Small intestine (tissue), 7 donors: ENCODE results near the gene IL20RB. TPM values are rescaled to one million over a fixed set of nuclear protein-coding genes. Genes with fewer than 3 reads are reported as not detected.

Source experiments
- DNase-seq, 2 donors: peaks; one replicate each; pipeline versions ENCODE4 v3.0.0 to v3.0.0-alpha.2; 2013
- FAIRE-seq: peaks from 2 replicates; lab custom pipeline; 2012; peaks lifted over from hg19 to GRCh38; lab: Jason Lieb, UNC
- H3K27ac ChIP-seq, 3 donors: one replicate each; pipeline ENCODE4 v1.5.1; 2013; ENCODE audit warnings: low read length in 2 of 3, mild to moderate bottlenecking in 2 of 3, control low read depth in 1 of 3, inconsistent platforms in 1 of 3, low read depth in 1 of 3, moderate library complexity in 1 of 3
- H3K27me3 ChIP-seq, 3 donors: one replicate each; pipeline ENCODE4 v1.6.1; 2013; ENCODE audit warnings: low read length in 3 of 3, inconsistent platforms in 1 of 3; ENCODE audit not compliant: control insufficient read depth in 3 of 3, insufficient read depth in 3 of 3
- H3K36me3 ChIP-seq, 3 donors: one replicate each; pipeline ENCODE4 v1.6.1; 2013; ENCODE audit warnings: low read length in 3 of 3, inconsistent platforms in 1 of 3, low read depth in 1 of 3, mild to moderate bottlenecking in 1 of 3, moderate library complexity in 1 of 3; ENCODE audit not compliant: control insufficient read depth in 3 of 3, insufficient read depth in 2 of 3
- H3K4me1 ChIP-seq, 3 donors: one replicate each; pipeline ENCODE4 v1.6.1; 2013; ENCODE audit warnings: low read length in 2 of 3, inconsistent platforms in 1 of 3, low read depth in 1 of 3, mild to moderate bottlenecking in 1 of 3, moderate library complexity in 1 of 3; ENCODE audit not compliant: control insufficient read depth in 3 of 3, insufficient read depth in 2 of 3
- H3K4me3 ChIP-seq, 3 donors: one replicate each; pipeline ENCODE4 v1.5.1; 2013; ENCODE audit warnings: low read length in 3 of 3, control low read depth in 1 of 3, inconsistent platforms in 1 of 3, low read depth in 1 of 3, mild to moderate bottlenecking in 1 of 3, moderate library complexity in 1 of 3
- H3K9me3 ChIP-seq, 2 donors: one replicate each; pipeline ENCODE4 v1.6.1; 2013; ENCODE audit warnings: low read depth in 1 of 2, low read length in 1 of 2; ENCODE audit not compliant: control insufficient read depth in 2 of 2, insufficient read depth in 1 of 2
- WGBS, 3 donors: extraction: QIAGEN DNeasy Blood & Tissue Kit; methylation state at CpG; one replicate each; pipeline ENCODE4 v1.1.7; 2013; 5-methylcytosine and 5-hydroxymethylcytosine counted together
- polyA plus RNA-seq, 4 donors: library from polyadenylated mRNA; stranded (reverse) in 3 of 4; unstranded in 1 of 4; fragments of 200-250 nt in 3 of 4; fragments of 120-200 nt in 1 of 4; gene quantifications; one replicate each; pipeline versions ENCODE4 v1.2.1 to v1.2.3, GENCODE V29; 2013
- donor health status: healthy with polysubstance abuse.
- donor health status: control.
- donor health status: control.
- donor health status: Bipolar disorder and iron deficiency.
- donor health status: healthy.

Gene IL20RB
- polyA plus RNA-seq, 4 donors, result 0.58 to 0.81 (median 0.72) TPM

GRCh38 chr3:136920904-136921611 lies 36.7 kb upstream of the IL20RB start:
- Histone ChIP-seq H3K9me3 (no peaks in the 10 kb centered on the region), H3K4me1 (no peaks in the 10 kb centered on the region), H3K4me3 (no peak overlapping the region), H3K27ac (no peak overlapping the region), H3K36me3 (no peaks in the 10 kb centered on the region), H3K27me3 (no peaks in the 10 kb centered on the region)
- FAIRE-seq, result no peak
- peak in 1 of 2 donors; percentile 12 for DNase-seq
- WGBS, 3 donors, result 75 to 81% (median 80%) methylated on average over 4 of the region's 4 CpGs

- FAIRE-seq, result no peak
Observed at GRCh38 chr3:136925425-136926190, 32.2 kb upstream of the IL20RB start.

DNA sequence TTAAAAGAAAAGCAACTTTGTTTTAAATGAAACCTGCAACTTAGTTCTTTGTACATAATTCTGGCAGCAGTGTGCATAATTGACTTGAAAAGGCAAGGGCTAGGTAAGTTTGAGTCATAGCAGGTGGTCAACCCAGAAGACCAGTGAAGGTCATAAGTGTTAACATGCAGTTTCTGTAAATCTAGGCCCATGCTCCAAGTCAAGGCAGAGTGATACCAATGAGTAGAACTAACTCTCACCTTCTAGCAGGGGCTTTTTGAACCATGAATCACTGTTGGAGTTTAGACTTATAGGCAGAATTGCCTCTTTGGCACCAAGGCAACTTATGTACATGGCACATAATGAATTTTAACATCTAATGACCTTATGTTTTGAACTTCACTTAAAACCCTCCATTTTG lies 29.5 kb upstream of the IL20RB start:
- FAIRE-seq (no peak), DNase-seq (no peak)
- Histone ChIP-seq H3K9me3 (no peaks in the 10 kb centered on the region), H3K4me1 (no peaks in the 10 kb centered on the region), H3K36me3 (no peaks in the 10 kb centered on the region), H3K27ac (no peak overlapping the region), H3K27me3 (no peaks in the 10 kb centered on the region), H3K4me3 (no peak overlapping the region)

More at GRCh38 chr3:136925425-136926190, 32.2 kb upstream of the IL20RB start:
- no peak overlapping the region for H3K4me3 ChIP-seq
- no peak for DNase-seq
- no peaks in the 10 kb centered on the region for H3K36me3 ChIP-seq
- H3K27me3 ChIP-seq, result no peaks in the 10 kb centered on the region
- H3K9me3 ChIP-seq, result no peaks in the 10 kb centered on the region
- no peak overlapping the region for H3K27ac ChIP-seq
- no peaks in the 10 kb centered on the region for H3K4me1 ChIP-seq
- 68 to 77% (median 69%) methylated on average over 7 of the region's 7 CpGs for WGBS, 3 donors

DNA sequence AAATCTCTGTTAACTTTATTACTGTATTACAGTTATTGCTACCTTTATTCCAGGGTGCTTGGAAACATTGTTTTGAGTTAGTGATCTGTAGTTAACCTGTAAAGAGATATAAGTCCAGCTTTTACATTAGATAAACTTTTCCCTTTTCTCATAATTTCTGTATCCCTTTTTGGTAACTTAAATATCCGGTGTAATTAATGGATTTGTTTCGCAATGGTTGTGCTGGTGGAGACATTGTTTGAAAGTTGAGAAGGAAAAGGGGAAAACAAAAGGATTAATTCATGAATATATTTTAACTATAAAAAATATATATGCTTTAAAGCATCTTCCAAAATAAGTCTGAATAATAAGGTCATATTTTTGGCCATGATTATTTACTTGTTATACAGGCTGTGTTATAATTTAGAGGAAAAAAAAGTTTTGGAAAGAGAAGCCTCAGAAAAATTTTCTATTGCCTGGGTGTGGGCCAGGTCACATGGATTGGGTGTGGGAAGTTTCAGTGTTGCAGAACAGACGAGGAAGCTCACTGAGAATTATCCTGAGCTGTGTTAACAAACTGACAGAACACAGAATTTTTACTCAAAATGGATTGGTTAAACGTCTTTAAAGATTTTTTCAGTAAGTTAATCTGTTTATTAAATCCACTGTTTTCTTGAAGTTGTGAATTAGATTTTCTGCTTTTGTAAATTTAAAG lies 27.7 kb upstream of the IL20RB start:
- no peaks in the 10 kb centered on the region for H3K27me3 ChIP-seq
- DNase-seq (peak; percentile 58 to 72), FAIRE-seq (peak; percentile 74)
- peaks cover 0 to 7% (median 0%) of the 10 kb centered on the region in 3 donors for H3K36me3 ChIP-seq
- no peaks in the 10 kb centered on the region for H3K4me1 ChIP-seq
- no peak overlapping the region for H3K4me3 ChIP-seq
- H3K9me3 ChIP-seq, result no peaks in the 10 kb centered on the region
- H3K27ac ChIP-seq, result peak overlapping the region in 1 of 3 donors; percentile 64
- WGBS, 3 donors, result 26 to 35% (median 28%) methylated on average over 4 of the region's 4 CpGs

DNA sequence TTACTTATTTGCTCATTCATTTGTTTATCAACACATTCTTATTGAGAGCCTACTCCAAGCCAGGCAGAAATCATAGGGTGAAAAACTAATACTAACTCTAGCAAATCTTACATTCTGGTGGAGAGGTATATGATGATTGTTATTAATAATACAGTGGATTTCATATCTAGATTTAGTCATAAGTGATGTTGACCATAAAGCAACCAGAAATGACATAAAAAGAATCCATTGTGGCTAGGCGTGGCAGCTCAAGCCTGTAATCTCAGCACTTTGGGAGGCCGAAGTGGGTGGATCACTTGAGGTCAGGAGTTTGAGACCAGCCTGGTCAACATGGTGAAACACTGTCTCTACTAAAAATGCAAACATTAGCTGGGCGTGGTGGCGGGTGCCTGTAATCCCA lies 26.2 kb upstream of the IL20RB start:
- Histone ChIP-seq H3K27me3 (no peaks in the 10 kb centered on the region), H3K9me3 (no peaks in the 10 kb centered on the region), H3K4me3 (no peak overlapping the region), H3K4me1 (no peaks in the 10 kb centered on the region), H3K27ac (no peak overlapping the region), H3K36me3 (peaks cover 0 to 9% (median 0%) of the 10 kb centered on the region in 3 donors)
- 79 to 87% (median 87%) methylated on average over 4 of the region's 4 CpGs for WGBS, 3 donors
- FAIRE-seq (no peak), DNase-seq (no peak)

- H3K36me3 ChIP-seq, result peaks cover 0 to 9% (median 2%) of the 10 kb centered on the region in 3 donors
- no peak overlapping the region for H3K4me3 ChIP-seq
- DNase-seq (no peak), FAIRE-seq (no peak)
- 78 to 94% (median 88%) methylated on average over 1 of the region's 1 CpG for WGBS, 3 donors
- no peaks in the 10 kb centered on the region for H3K27me3 ChIP-seq
- no peaks in the 10 kb centered on the region for H3K9me3 ChIP-seq
- H3K27ac ChIP-seq, result no peak overlapping the region
- no peaks in the 10 kb centered on the region for H3K4me1 ChIP-seq
Observed at GRCh38 chr3:136932523-136932922, 25.3 kb upstream of the IL20RB start.

DNA sequence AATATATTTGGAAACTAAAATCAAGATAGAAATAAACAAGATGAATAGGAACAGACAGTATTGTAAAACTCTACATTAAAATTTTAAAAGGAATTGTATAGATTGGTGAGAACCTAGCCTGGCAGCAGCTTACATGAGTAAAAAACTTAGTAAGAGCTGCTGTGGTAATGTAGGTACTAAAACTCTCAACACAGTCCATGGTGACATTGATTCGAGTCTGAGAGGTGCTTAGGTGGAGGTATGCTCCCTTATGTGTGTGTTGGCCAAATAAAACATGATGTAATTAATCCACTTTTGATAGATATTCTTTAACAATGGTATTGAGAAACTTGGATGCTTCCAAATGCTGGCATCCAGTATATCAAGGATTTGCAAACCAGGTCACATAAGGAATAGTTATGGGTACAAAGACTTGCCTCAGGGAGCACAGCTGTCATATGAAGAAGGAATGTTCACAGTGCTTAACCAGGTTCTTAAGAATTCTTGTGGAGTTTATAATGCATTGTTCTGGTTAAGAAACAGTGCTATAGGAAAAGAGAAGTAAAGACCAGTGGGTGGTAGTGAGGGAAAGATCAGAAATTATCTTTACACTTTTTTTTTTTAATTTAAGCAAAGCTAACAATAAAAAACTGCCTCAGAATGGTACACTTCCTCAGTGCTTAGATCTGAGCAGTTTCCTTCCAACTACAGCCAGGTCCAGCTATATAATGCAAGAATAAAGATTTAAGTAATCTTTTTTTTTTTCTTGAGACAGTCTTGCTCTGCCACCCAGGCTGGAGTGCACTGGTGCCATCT lies 24.6 kb upstream of the IL20RB start:
- no peaks in the 10 kb centered on the region for H3K4me1 ChIP-seq
- WGBS, 3 donors, result 77 to 94% (median 84%) methylated on average over 1 of the region's 1 CpG

DNA sequence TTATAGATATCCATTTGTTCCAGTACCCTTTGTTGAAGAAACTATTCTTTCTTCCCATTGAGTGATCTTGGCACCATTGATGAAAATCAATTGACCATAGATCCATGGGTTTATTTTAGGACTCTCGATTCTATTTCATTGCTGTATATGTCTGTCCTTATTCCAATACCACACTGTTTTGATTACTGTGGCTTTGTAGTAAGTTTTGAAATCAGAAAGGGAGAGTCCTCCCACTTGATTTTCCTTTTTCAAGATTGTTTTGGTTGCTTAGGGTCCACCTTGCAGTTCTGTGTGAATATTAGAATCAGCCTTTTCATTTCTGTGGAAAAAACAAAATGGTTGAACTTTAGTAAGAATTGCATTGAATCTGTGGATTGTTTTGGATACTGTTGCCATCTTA lies 20.6 kb upstream of the IL20RB start:
- Histone ChIP-seq H3K27me3 (no peaks in the 10 kb centered on the region), H3K36me3 (peaks cover 0 to 9% (median 2%) of the 10 kb centered on the region in 3 donors), H3K4me3 (no peak overlapping the region), H3K9me3 (no peaks in the 10 kb centered on the region), H3K4me1 (no peaks in the 10 kb centered on the region), H3K27ac (no peak overlapping the region)
- no peak for DNase-seq
- FAIRE-seq, result no peak
- WGBS, 3 donors, result 93 to 98% (median 98%) methylated on average over 1 of the region's 1 CpG

More for the DNA sequence above, 24.6 kb upstream of the IL20RB start:
- Histone ChIP-seq H3K9me3 (no peaks in the 10 kb centered on the region), H3K27me3 (no peaks in the 10 kb centered on the region), H3K36me3 (peaks cover 0 to 9% (median 2%) of the 10 kb centered on the region in 3 donors), H3K4me3 (no peak overlapping the region), H3K27ac (no peak overlapping the region)
- FAIRE-seq, result no peak
- no peak for DNase-seq
